Duodenal mucosa (tissue), 2 donors: ENCODE measurements around the gene SIL1.

ENCODE experiments used
- H3K27ac ChIP-seq: one replicate; pipeline ENCODE4 v1.7.0; 2013; ENCODE audit warnings: low read depth, low read length
- H3K27me3 ChIP-seq, 2 donors: one replicate each; pipeline ENCODE4 v1.7.0; 2013; ENCODE audit warnings: low read length in 2 of 2, control low read depth in 1 of 2; ENCODE audit not compliant: insufficient read depth in 2 of 2, control insufficient read depth in 1 of 2
- H3K36me3 ChIP-seq, 2 donors: one replicate each; pipeline ENCODE4 v1.7.0; 2013; ENCODE audit warnings: low read length in 2 of 2, control low read depth in 1 of 2; ENCODE audit not compliant: insufficient read depth in 2 of 2, control insufficient read depth in 1 of 2
- H3K4me1 ChIP-seq, 2 donors: one replicate each; pipeline ENCODE4 v1.7.0; 2013; ENCODE audit warnings: low read length in 2 of 2, control low read depth in 1 of 2; ENCODE audit not compliant: insufficient read depth in 2 of 2, control insufficient read depth in 1 of 2
- H3K4me3 ChIP-seq, 2 donors: one replicate each; pipeline ENCODE4 v1.7.0; 2013; ENCODE audit warnings: low read length in 2 of 2, low read depth in 1 of 2
- H3K9ac ChIP-seq, 2 donors: one replicate each; pipeline ENCODE4 v1.7.0; 2013; ENCODE audit warnings: low read length in 2 of 2, low read depth in 1 of 2
- H3K9me3 ChIP-seq, 2 donors: one replicate each; pipeline ENCODE4 v1.7.0; 2013; ENCODE audit warnings: low read length in 2 of 2, control low read depth in 1 of 2; ENCODE audit not compliant: control insufficient read depth in 1 of 2

The SIL1 gene

DNA sequence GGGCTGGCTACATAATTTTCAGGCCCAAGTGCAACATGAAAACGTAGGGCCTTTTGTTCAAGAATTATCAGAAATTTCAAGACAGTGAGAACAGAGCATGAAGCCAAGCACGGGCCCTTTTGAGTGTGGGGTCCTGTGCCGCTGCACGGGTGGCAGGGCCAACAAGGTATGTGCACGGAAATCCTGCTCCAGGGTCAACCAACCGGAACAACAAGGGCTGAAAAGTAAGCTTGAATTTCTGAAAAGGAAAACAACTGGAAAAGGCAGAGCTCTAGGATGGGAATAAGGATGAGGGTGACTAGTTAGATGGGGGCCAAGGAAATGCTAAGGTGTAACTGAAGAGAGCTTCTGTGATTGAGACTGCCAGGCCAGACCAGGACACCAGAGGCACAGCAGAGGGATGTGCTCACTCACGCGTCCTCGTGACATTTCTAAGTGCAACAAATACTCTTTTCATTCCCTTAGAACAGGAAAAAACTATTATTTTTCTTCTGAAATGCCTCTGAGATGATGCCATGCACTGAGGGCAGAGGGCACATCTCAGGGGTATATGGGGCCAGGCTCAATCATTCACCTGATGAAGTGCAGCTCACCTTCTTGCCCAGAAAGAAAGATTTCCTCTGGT is 242.4 kb downstream of the SIL1 start:
- H3K36me3 ChIP-seq: peaks cover 0 to 4% of the 10 kb centered on the region in 2 donors
- H3K9ac ChIP-seq: no peak overlapping the region
- H3K4me1 ChIP-seq: peaks cover 20 to 27% of the 10 kb centered on the region in 2 donors
- no peak overlapping the region for H3K4me3 ChIP-seq
- H3K27ac ChIP-seq: no peak overlapping the region
- no peaks in the 10 kb centered on the region for H3K27me3 ChIP-seq
- no peaks in the 10 kb centered on the region for H3K9me3 ChIP-seq

DNA sequence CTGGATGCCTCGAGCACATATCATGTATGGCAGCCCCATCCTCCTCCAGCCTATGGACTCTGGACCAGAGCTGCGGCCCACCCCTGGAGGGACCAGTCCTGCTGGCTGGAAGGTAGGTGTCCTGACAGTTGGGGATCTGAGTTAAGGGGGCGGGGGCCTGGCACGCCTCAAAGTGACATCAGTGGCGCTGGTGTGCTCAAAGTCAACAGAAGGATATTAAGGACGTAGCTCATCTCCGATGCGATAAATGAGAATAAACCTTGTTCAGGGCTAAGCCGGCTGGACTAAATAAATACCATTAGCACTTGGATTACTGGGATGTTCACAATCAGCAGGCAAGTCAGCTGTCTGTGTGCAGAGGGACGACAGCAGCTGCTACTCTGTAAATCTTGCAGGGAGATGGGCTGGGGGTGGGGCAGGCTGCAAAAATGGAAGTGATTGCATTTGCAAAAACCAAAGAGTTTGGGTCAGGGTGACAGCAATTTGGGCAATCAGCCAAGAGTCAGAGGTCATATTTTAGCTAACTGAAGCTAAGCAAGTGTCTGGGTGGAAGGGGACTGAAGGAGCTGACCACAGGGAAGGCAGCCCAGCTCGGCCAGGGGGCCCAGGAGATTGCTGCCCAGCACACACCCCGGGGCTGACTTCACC is 243.0 kb downstream of the SIL1 start:
- no peak overlapping the region for H3K27ac ChIP-seq
- peaks cover 1 to 4% of the 10 kb centered on the region in 2 donors for H3K36me3 ChIP-seq
- H3K9me3 ChIP-seq: no peaks in the 10 kb centered on the region
- no peak overlapping the region for H3K9ac ChIP-seq
- H3K27me3 ChIP-seq: no peaks in the 10 kb centered on the region
- no peak overlapping the region for H3K4me3 ChIP-seq
- peaks cover 20 to 27% of the 10 kb centered on the region in 2 donors for H3K4me1 ChIP-seq

DNA sequence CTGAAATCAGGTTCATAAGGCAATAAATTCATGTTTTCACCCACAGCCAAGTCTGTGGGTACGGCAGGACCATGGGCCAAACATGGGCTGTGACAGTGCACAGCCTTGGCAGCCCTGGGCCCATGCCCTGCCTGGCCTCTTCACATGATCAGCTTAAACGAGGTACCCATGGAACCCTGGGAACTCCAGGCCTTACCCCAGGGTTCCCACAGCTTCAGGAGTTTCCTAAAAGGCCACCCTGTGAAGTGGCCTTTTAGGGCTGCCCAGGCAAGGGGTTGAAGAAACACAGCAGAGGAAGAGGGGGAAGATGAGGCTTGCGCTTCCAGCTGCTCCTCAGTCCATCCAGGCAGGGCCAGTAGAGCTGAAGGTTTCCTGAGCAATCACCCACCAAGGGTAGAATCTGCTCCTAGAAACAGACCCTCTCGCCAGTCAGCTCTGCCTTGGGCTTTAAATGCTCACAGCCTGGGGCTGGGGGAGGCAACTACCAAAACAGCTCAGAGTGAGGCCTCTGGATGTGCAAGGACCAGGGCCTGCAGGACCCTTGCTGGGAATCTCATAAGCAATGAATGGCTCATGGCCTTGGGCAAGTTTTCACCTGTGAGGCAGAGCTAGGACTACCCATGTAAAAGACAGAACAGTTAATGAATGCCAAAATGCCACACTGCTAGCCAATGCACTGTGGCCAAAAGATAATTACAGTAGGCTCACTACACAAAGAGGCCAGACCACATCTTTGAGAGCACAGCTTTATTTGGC is 243.7 kb downstream of the SIL1 start:
- Histone ChIP-seq H3K9me3 (no peaks in the 10 kb centered on the region), H3K27me3 (no peaks in the 10 kb centered on the region), H3K9ac (no peak overlapping the region), H3K27ac (no peak overlapping the region), H3K36me3 (peaks cover 4 to 5% of the 10 kb centered on the region in 2 donors), H3K4me1 (peaks cover 20 to 27% of the 10 kb centered on the region in 2 donors), H3K4me3 (no peak overlapping the region)

DNA sequence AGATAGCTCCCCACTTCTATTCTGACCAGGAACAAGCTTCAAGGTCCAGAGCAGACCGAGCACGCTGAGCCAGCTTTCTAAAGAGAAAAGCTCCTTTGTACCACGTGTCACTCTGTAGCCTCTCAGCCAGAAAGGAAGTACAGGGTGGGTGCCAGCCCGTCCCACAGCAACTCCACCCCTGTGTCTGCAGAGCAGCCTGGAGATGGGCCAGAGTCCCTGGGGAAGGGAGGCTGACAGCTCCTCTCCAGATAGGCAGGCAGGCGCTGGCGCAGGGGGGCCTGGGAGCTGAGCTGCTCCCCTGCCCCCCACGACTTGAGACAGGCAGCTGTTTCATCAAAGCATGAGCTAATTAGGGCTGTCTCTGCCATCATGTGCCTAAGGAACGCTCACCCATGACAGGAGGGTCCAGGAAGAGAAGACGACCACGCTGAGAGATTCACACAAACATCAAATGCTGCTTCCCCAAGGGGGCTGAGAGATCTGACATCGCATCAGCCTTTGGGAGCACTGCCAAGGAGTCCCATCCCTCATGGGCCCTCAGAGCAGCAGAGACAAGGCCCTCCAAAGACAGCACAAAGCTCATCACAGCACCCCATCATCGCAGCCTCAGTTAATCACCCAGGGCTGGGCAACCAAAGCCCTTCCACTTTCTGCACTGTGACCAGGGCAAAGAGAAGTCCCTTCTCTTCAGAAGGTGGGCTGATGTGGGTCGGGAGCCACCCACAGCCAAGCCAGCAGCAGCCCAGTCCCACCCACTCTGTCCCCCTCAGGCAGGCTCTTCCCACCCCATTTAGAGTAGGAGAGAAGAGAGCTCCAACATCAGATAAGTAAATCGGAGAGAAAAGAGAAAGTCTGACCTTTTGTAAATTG is 244.5 kb downstream of the SIL1 start:
- H3K27me3 ChIP-seq: no peaks in the 10 kb centered on the region
- peak overlapping the region; percentile 20 to 23 for H3K4me3 ChIP-seq
- peak overlapping the region; percentile 30 to 32 for H3K9ac ChIP-seq
- no peaks in the 10 kb centered on the region for H3K9me3 ChIP-seq
- H3K27ac ChIP-seq: no peak overlapping the region
- H3K4me1 ChIP-seq: peaks cover 20 to 27% of the 10 kb centered on the region in 2 donors
- peaks cover 8 to 9% of the 10 kb centered on the region in 2 donors for H3K36me3 ChIP-seq

DNA sequence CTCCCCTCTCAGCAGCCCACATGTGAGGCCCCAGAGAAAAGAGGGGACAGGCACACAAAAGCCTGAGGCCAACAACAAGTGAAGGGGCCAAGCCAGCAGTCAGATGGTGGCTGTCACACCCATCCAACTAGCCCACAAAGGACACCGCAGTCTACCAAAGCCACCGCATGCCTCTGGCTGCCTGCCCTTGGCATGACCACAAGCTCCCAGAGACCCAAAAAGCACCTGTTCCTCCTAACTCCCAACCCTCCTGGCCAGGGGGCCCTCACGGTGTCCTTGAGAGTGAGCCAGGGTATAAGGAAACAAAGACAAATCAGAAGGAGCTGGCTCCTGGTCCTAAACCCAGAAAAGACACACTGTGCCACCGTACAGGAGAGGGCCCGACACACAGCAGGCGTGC is 245.2 kb downstream of the SIL1 start:
- no peak overlapping the region for H3K27ac ChIP-seq
- peak overlapping the region; percentile 20 to 23 for H3K4me3 ChIP-seq
- no peaks in the 10 kb centered on the region for H3K27me3 ChIP-seq
- H3K4me1 ChIP-seq: peaks cover 20 to 27% of the 10 kb centered on the region in 2 donors
- peaks cover 8 to 13% of the 10 kb centered on the region in 2 donors for H3K36me3 ChIP-seq
- no peaks in the 10 kb centered on the region for H3K9me3 ChIP-seq
- peak overlapping the region; percentile 30 to 32 for H3K9ac ChIP-seq

GRCh38 chr5:138951986-138952735 is 246.0 kb downstream of the SIL1 start:
- Histone ChIP-seq H3K9ac (no peak overlapping the region), H3K36me3 (peaks cover 11 to 21% of the 10 kb centered on the region in 2 donors), H3K4me1 (peaks cover 20 to 27% of the 10 kb centered on the region in 2 donors), H3K27ac (no peak overlapping the region), H3K4me3 (no peak overlapping the region), H3K9me3 (no peaks in the 10 kb centered on the region), H3K27me3 (no peaks in the 10 kb centered on the region)

GRCh38 chr5:138951091-138951985 is 246.8 kb downstream of the SIL1 start:
- H3K9ac ChIP-seq: no peak overlapping the region
- peaks cover 16 to 29% of the 10 kb centered on the region in 2 donors for H3K36me3 ChIP-seq
- H3K27me3 ChIP-seq: no peaks in the 10 kb centered on the region
- no peak overlapping the region for H3K27ac ChIP-seq
- no peaks in the 10 kb centered on the region for H3K9me3 ChIP-seq
- peaks cover 20 to 27% of the 10 kb centered on the region in 2 donors for H3K4me1 ChIP-seq
- H3K4me3 ChIP-seq: no peak overlapping the region

GRCh38 chr5:138950421-138951031 is 247.6 kb downstream of the SIL1 start:
- Histone ChIP-seq H3K9me3 (no peaks in the 10 kb centered on the region), H3K4me3 (no peak overlapping the region), H3K9ac (no peak overlapping the region), H3K27me3 (no peaks in the 10 kb centered on the region), H3K36me3 (peaks cover 16 to 34% of the 10 kb centered on the region in 2 donors), H3K4me1 (peaks cover 20 to 26% of the 10 kb centered on the region in 2 donors), H3K27ac (no peak overlapping the region)
